Measurements from ENCODE around the gene BMPER.

The BMPER gene

DNA sequence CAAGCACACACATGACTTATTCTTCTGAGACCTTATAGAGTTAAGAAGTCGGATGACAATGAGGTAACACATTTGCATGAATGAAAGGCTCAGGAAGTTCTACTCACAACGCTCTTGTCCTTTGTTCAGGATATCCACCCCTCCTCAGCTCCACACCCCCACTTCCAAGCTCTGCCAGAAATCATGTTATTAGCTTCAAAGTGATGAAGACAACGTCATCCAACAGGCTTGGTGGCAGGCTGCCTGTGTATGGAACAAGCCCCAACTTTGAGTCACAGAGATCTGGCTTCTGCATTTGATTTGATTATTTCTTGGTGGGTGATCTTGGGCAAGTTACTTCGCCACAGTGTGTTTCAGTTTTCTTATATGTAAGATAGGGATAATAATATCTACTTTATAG lies 12.4 kb upstream of the BMPER start:
- DNase-seq: no peak

- DNase-seq: no peak
Observed at GRCh38 chr7:33893377-33893776, 12.0 kb upstream of the BMPER start.

- peak; percentile 11 to 58 for DNase-seq
Observed at GRCh38 chr7:33895025-33895804, 10.1 kb upstream of the BMPER start.

DNA sequence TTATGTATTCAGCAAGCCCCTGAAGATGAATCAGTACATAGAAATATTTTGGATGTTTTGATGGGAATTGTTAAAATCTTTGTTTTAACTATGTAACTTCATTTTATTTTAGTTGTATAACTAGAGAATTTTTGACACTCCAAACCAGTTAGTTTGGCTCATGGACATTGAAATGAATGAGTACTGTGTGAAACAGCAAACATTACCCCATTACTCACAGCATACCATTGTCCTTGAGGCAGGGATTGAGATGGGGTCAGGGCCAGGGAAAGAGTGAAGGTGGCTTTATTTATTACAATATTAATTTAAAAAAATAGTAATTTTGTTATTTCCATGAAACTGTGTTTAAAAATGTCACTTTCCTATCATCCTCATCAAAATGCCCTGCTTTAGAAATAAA lies 4.8 kb upstream of the BMPER start:
- DNase-seq: no peak

DNA sequence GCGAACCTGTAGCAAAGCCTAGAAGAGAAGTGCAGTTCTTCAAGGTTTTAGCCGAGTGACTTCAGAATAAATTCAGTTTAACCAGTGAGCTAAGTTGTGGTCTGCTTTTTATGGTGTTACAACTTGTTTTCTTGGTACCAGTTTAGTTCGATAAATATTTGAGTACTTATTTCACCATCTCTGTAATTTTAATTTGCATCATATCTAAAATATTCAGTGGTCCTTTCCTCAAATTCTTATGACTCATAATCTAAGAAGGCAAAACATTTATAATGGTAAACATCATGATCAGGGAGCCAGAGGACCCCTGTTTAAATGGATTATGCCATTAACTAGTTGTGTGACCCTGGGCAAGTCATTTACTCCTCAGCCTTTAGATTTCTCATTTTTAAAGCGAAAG lies 4.1 kb upstream of the BMPER start:
- no peak for DNase-seq

DNA sequence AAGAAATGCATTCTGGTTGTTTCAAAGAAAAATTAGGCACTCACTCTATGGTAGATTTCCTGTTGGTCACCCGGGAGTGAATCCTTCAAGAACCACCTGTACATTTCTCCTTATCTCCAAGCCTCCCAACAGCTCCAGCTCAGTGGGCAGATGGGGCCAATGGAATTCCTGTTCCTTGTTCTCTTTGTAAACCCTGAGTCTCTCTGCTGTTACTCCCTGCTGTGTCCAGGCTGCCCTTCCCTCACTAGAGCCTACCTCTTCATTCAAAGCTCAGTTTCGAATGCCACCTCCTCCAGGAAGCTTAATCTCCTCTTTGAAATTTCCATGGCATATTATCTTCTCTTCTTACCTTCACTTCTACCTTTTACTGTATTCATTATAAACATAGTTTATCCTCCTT lies 3.5 kb upstream of the BMPER start:
- no peak for DNase-seq

- no peak for DNase-seq
Observed at GRCh38 chr7:33902746-33903145, 2.6 kb upstream of the BMPER start.

- no peak for DNase-seq
Observed at GRCh38 chr7:33903791-33904680, 1.3 kb upstream of the BMPER start.

- no peak for DNase-seq
Observed at GRCh38 chr7:33904681-33905388, 504 bp upstream of the BMPER start.

GRCh38 chr7:33906697-33907096 lies 1.4 kb downstream of the BMPER start:
- DNase-seq: no peak

DNA sequence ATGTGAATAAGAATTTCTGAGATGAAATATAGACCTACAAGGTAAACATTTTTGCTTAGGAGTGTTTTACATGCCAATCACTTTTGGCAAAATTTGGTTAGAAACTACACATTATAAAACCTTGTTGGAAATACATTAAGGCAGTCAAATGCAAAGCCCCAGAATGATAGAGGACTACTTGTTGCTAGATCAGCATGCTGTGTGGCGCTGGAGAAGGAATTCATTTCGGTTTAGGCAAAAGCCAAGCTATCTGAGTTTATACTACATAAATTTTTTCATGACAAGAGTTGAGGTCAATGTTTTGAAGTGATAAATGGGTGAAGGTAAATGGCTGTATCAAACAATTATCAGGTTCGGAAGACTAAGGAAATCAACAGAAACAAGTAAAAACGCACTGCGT lies 2.3 kb downstream of the BMPER start:
- DNase-seq: no peak

GRCh38 chr7:33909318-33909717 lies 4.0 kb downstream of the BMPER start:
- no peak for DNase-seq

GRCh38 chr7:33909755-33910154 lies 4.4 kb downstream of the BMPER start:
- no peak for DNase-seq

- DNase-seq: no peak
Observed at GRCh38 chr7:33910756-33911155, 5.4 kb downstream of the BMPER start.

DNA sequence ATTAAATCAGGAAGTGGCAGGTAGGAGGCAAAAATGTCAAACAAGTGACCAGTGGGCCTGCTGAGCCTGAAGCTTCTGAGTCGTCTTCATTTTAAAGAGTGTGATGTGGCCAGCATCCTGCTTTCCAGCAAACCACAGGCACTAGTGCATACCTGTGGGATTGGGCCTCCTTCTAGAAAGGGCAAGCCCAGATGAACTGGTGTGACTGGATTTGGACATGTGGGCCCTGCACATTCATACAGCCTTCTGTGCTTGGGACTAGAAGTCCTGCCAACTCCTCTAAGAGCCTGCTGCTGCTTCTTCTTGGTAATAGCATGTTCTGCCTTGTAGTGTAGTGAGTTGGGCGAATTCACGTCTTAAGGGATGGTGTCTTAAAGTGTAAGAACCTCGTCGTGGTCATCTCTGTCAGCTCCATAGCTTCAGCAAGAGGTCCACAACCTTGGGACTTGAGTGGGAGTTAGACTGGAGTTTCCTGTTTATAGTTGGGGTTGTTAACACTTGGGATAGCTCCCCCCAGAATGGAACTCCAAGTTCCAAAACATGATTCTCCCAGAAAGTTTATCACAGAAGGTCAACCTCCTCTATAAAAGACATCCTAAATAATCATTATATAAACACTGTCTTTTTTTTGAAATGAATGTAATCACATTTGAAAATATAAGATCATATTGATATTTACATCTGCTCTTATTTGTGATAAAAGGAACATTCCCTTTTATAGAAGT lies 11.2 kb downstream of the BMPER start:
- DNase-seq: no peak

- no peak for DNase-seq
Observed at GRCh38 chr7:33917661-33918060, 12.3 kb downstream of the BMPER start.

DNA sequence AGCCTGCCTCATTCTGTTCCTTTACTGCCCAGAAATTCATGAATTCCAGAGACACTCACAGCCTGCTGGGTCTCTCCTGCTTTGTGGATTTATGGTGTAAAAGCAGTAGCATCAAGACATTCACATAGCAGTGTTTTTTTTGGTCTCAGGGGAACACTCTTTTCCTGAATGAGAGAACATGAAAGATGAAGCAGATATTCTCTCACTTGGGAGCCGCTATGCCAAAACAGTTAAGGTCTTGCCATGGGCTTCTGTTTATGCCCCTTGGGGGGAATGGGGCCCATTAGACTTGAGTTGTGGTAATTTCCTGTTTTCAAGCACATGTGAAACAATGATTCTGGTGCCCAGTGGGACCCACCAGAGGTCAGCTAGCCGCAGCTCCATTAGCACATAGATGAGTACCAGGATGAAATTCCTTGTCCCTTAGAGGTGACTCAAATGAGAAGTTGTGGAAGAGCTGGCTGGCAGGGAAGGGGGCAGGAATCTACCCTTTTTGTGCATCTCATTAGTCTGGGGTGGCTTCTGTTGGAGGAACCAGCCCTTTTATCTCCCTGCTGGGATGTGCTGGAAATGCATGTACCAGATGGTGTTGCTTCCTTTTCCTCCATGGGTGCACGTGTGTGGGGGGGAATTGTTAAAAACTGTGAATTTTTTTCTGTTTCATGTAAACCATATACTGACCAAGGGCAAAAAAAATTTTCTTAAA lies 13.3 kb downstream of the BMPER start:
- DNase-seq: no peak

DNA sequence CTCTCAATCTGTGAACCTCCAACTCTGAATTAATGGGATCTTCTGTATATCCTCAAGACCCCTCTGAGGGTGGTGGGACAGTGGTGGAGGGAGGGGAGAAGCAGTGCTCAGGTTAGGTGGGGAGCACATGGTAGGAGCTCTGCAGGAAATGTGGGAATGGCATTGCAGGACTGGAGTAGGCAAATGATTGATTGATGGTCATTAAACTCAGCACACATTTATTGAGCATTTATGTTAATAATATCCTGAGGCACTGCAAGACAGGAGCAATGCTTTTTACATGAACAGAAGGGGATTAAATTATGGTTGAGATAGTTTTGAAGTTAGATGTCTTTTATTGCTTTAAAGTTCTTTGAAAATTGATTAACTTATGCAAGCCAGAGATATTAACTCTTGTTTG lies 14.1 kb downstream of the BMPER start:
- DNase-seq: no peak

GRCh38 chr7:33921216-33921938 lies 16.0 kb downstream of the BMPER start:
- DNase-seq: no peak

DNA sequence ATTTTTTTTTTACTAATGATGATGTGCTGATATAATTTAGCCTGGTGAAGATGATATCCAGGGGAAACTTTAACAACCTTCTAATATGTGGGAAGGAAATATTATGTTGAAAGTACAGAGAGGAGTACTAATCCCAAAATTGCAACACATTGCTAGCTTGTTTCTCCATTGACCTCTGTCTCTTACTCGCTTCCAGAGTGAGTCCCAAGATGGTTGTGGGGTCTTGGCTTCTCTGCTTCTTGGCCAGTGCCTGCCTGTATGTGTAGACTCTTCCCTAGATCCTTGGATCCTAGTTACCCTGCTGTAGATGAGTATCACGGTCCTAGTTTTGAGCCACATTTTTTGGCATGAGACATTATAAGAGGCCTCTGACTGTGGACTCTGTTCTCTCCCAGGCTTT lies 17.5 kb downstream of the BMPER start:
- DNase-seq: no peak

DNA sequence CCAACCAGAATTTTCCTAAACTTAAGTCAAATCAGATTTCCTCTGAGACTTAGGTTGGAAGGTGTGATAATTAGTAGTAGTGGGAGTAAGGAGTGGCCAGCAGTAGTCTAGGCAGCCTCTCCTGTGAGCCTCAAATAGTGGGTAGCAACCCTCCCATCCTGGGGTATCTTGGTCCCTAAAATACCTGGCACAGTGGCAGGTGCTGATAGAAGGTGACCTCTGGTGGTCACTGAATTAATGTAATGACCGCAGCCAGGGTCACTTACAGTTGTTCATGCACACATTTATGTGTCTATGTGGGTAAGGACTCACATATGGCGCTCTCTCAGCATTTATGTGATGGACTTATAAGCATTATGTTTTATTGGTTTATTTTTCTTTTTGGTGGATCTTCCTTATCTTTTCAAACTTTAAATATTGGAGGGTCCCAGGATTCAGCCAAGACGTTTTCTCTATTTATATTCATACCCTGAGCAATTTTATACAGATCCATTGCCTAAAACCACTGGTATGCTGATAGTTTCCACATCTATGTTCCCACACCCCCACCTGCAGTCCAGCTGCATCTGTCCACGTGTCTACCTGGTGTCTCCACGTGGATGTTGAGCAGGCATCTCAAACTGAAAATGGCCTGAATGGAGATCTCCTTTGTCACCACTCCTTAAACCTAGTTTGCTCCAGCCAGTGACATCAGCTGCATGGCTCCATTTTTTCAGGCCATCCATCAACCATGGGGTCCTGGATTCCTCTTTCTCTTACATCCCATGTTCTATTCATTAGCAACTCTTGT lies 18.3 kb downstream of the BMPER start:
- DNase-seq: no peak
